ENCODE results near the gene ATP2A3. TPM values are rescaled to one million over a fixed set of nuclear protein-coding genes. Genes with fewer than 3 reads are reported as not detected.

The ATP2A3 gene
- total RNA-seq, 1 donor from 2014 or later = 36.3 TPM

DNA sequence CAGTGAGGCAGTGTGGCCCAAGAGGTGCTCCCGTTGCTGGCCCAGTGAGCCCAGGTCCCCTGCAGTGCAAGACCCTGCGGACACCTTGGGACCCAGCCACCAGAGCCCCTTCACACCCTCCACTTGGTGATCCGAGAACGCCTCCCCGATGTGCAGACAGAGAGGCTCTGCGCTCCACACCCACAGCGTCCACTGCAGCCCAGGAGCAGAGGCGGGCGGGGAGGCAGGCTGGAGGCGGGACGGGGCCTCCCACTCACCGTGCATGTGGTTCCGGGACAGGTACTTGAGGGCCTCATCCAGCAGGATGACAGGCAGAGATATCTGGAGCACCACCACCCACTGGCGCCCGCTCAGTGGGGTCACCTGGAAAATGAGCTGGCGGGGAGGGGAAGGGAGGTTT lies 35.8 kb downstream of the ATP2A3 start:
- no peak for DNase-seq (ENCODE audit: low spot score)

DNA sequence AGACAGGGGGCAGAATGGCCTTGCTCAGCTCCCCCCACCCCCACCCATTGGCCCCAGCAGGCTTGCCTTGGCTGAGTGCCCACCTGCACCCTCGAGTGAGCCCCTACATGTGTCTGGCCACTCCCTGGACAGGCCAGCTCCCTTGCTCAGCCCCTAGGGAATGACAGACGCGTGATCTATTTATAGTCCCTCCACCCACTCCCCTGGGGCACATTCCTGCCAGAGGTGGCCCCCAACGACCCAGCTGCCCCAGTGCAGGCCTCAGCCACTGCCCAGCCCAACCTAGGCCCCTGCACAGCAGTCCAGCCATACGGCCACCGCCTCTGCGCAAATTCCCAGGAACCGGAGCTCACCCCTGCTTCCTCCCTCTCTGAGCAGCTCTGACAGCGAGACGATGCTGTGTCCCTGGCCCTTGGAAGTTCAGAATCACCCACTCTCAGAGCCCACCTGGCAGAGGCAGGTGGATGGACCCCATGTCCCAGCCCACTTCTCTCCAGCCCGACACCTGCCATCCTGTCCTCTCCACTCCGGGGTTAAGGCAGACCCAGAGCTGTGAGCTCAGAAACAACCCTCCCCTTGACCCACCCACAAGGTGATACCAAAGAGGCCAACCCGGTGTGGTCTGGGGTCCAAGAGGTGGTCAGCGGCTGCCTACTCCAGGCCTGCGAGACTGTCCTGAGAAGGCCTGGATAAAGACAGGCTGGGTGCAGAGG lies 36.5 kb downstream of the ATP2A3 start:
- no peak for DNase-seq (ENCODE audit: low spot score)

DNA sequence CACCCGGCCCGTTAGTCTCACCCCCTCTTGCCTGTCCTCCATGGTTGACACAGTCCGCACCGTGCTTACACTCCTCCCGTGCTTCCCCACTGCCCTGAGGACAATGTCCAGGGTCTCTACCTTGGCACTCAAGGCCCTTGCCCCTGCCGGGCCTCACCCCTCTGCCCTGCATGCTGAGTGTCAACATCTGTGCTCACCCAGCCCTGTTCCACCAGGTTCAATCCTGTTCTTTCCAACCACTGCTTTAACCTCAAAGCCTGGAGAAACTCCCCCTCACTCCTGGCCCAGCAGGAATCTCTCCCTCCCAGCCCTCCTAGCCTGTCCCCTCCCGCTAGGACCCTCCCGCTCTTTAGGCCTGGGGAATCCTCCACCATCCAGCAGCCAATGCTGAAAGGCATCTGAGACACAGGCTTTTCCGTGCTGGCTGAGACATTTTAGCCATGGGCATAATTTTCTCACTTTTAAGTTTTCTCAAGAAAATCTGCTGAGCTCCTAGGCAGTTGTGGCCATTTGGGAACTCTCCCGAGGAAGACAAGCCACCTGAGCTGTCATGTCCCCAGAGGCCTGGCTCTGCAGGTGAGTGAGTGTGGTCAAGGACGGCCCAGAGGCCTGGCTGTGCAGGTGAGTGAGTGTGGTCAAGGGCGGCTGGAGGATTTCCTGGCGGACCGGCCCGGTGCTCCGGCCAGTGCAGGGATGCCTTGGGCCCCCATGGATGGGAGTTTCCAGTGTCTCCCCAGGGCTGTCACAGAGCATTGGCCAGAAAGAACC lies 37.2 kb downstream of the ATP2A3 start:
- DNase-seq (ENCODE audit: low spot score) = no peak

DNA sequence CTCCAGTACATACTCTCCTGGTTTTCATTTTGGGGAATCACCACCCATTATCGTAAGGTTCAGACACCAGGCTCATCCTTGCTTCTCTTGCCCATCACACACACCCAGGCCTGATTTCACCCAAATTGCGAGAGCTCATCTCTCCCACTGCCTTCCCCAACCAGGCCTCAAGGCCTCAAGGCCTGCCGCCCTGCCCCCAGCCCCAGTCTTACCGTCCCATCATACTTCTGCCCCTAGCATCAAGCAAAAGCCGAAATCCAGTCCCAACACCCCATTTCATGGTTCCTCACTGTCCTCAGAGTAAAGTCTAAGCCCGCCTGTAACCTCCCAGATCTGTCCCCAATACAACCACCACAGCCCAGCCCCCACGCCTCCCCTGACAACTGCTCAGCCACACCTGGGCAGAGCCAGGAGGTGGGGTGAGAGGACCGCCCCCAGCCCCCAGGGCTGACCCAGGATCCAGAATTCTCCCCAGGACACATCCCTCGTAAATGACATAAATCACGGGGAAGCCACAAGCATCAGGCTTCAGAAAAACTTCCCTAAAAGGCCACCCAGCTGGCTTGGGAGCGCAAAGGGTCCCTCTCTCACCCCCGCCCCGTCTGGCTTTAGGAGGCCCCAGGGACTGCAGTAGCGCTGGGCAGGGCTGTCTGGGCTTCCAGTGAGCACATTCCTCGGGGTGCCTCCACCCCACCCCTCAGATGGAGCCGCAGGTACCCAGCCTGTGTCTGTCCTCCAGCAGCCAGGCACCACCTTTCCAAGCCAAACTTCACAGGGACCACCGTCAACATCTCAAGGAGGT lies 38.4 kb downstream of the ATP2A3 start:
- DNase-seq (ENCODE audit: low spot score) = no peak

DNA sequence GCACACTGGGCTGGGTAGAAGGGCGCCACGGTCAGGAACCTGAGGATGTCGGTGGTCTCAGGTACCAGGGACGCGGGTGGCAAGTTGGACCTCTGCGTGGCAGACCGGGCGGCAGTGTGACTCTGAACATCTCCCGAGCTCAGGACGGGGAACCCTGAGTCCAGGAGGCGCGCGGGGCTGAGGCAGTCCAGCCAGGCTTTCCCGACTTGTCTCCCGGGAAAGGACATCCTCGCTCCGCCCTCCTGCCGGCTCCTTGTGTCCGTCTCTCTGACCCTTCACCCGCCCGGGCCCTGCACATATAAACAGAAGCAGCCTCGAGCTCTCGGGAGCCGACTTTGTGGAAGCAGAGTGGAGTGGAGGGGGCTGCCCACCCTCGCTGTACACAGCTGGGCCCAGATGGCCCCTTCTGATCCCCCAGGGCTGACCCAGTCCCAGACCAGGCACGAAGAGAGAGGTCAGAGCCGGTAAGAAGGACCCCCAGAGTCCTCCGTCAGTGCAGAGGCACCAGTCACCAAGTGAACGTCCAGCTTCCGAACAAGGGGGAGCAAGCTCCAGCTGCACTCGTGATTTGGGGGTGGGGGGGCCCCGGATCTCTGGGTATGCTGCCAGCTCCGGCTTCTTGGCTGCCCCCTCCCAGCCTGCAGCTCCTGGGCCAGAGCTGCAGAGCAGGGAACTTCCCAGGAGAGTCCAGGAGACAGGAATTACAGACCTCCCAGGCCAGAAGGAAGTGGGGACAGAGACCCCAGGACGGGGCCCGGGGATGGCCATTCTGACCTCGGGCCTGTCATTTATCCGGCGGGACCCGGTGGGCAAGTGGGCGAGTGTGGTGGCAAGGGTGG lies 39.5 kb downstream of the ATP2A3 start:
- DNase-seq (ENCODE audit: low spot score) = no peak

DNA sequence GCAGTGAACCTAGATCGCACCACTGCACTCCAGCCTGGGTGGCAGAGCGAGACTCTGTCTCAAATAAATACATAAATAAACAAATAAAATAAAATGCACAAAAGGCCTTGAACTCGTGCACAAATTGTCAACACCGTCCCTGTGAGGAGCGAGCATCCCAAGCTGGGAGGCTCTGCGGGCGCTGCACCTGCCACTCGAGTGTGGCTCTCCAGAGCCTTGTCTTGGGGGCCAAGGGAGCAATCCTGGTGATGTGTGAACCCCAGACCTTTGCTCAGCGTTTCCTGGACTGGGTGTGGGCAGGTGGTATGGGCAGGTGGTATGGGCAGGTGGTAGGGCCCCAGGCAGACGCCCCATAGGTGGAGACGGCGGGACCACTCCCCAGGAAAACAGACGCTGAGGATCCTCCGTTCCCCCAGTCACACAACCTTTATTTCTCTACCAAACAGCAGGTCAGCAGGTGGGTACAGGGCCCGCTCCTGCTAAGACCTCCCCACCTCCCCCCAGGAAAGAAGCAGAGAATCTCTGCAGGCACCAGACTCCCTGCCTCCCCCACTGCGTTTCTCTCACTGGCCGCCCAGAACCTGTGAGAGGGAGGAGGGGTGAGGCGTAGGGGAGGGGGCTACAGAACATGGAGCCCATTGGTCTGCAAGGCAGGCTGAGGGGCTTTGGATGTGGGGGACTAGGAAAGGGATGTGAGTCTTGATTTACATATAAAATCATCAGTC lies 40.6 kb downstream of the ATP2A3 start:
- no peak for DNase-seq (ENCODE audit: low spot score)

DNA sequence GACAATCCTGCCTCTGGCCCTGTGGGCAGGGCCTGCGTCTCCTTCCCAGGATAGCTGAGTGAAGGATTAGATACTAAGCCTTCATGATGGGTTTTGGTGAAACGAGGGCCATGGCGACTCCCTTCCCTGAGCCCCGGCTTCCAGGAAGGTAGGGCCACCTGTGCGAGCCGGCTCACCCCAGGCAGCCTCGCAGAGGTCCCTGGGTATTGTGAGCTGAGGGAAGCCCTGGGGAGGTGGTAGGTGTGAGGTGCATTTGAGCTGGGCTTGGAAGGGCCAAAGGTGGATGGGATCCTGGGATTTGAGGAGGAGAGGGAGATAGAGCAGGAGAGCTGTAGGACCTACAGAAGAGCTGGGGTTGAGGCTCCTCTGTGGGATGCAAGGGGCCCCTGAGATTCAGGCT lies 41.5 kb downstream of the ATP2A3 start:
- DNase-seq (ENCODE audit: low spot score) = no peak

DNA sequence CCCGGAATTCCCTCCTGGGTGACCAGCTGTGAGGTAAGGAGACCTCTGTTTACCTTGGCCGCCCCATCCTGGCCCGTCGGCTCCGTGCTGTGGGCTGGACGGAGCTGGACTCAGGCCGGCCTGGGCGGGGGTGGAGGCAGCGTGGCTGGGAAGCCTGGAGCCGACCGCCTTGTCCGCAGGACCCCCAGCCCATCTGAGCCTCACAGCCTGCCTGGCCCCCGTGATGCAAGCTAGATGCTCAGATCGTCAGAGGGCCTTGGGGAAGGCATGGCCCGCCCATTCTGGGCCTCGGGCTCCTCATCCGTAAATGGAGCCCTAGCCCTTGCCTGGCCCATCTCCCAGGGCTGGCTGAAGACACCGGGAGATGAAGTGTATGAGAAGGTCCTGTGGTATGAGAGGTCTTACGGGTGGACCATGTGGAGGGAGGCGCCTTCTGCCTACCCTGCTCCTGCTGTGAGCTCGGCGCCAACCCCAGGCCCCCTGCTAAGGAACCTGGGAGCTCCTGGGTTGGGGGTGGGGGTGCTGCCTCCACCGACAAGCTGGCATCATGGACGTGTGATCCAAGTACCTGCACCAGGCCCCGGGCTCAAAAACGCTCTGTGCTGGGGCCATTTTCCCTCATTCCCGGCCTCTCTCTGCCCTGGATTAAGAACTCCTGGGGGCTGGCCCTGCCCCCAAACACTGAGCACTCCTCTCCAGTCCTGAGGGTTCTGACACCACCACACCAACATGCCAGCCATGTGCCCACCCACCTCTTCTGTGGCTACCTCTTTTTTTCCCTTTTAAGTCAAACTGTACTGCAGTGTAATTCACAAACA lies 42.5 kb downstream of the ATP2A3 start:
- no peak for DNase-seq (ENCODE audit: low spot score)

DNA sequence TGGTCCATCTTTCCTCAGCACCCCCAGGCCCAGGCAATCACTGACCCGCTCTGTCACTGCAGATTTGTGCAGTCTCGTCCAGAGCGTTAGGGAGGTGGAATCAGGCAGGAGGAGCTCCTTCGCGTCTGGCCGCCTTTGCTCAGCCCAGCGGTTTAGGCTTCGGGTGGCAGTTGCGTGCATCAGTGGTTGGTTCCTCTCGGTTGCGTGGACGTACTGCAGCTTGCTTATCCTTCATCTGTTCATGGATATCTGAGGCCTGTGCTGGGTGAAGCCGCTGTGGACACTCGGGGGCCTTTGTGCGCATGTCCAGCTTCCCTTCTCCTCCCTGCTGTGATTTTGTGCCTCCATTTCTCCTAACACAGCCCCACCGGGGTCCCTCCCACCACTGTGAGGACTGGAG lies 43.2 kb downstream of the ATP2A3 start:
- DNase-seq (ENCODE audit: low spot score) = no peak

DNA sequence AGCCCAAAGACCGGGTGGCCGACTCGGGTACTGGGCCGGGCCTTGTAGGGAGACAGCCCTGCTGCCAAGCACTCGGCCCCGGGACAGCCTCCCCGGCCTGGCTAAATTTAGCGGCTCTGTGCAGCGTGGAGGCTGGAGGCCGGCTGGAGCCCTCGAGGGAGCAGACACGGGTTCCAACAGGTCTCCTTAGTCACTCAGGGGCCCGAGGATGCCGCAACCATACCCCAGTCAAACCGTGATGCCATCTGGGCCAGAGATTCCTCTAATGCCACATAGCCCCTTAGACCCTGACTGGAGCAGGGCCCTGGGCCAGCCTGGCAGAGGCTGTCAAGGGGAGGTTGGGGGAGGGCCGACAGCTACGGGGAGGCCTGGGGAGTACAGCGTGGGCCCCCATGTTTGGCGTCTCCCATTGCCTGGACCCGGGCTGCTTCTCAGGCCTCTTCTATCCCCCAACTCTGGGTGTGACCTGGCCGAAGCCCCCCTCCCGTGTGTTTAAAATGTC lies 45.1 kb downstream of the ATP2A3 start:
- peak; percentile 76 for DNase-seq (ENCODE audit: low spot score)

DNA sequence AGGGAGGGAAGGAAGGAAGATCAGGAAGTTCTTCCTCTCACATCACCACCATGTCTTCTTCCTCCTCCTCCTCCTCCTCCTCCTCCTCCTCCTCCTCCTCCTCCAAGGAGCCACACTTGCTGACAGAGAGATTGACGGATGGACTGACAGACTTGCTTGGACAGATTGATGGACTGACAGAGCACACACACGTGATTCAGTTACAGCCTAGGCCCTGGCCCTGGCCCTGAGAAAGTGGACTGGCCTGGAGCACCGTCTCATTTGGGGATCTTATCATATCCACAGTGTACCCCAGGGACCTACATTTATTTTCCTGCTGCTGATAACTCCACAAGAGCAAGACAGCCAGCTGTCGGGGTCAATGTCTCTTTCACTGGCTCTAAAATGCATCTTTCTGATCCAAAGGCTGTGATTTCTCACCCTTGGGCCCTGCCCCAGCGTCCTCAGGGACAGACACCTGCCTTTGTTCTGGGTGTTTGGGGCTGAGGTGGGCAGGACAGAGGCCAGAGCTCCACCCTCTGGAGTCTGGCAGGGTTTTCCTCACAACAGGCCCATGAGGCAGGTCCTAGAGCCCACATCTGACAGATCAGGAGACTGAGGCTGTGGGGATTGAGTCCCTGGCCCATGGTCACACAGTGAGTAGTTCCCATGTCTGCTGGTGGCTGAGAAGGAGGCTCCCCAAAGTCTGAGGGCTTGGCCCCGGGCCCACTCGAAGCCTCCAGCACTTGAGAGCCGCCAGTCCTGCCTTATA lies 45.7 kb downstream of the ATP2A3 start:
- DNase-seq (ENCODE audit: low spot score) = no peak

DNA sequence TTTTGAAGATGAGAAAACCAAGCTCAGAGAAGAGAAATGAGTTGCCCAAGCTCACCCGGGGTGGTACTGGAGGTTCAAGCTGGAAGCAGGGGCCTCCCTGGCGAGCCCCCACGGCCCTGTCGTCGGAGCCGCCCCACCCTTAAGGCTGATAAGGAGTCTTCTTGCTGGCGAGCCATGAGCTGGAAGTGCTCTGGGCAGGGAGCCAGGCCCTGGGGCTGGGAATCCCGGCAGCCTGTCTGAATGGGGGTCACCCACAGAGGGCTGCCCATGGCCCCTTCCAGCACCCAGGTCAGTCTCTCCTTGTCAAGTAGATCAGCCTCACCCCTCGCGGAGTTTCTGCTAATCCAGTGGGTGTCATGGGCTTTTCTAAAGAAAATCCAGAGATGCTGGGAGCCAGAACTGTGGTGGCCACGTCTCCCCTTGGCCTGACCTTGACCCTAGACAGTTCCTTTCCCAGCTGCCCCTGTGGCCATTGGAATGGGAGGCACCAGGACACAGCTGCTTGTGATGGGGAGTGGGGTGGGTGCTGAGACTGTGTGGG lies 46.8 kb downstream of the ATP2A3 start:
- DNase-seq (ENCODE audit: low spot score) = no peak

DNA sequence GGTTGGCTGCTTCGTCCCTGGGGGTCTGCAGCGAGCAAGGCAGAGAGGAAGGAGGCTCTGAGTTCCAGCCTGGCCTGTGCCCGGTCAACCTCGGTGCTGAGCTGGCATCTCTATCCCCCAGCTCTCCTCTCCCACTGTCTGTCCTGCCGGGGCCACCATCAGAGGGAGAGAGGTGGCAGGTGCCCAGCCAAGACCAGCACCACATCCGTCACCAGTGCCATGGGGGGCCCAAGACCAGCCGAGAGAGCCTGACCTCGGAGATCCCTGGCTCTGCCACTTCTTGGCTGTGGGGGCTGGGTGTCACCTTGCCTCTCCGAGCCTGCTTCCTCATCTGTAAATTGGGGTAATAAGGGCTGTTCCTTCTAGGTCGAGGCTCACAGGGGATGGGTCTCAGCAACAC lies 47.4 kb downstream of the ATP2A3 start:
- no peak for DNase-seq (ENCODE audit: low spot score)

DNA sequence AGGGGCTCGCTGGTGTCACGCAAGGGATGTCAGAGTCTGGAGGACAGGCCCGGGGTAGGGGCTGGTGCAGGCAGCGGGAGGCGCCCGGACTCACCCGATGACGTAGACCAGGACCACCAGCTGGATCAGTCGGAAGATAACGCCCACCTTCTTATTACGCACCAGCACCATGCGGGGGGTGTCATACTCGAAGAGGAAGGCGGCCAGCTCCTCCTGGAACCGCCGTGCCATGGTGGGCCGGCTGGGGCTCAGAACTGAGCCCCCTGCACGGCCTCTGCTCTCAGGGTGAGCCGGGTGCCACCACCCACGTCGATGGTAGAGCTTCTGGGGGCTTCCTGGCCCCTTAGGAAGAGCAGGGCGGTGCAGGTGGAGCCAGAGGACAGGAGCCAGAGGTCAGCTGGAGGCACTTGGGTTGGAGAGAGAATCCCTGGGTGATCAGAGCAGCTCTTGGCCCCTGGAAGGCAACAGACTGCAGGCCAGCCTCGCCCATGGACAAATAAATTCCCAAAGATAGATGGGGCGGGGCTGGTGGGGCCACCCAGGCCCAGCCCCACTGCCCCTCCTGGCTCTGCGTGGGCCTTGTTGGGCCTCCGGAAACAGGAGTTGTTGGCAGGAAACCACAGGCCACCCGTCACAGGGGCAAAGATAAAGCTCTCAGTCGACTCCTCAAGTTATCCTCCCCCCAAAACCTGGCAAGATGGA lies 48.1 kb downstream of the ATP2A3 start, which contains the start of gene P2RX1:
Gene P2RX1 (minus strand): TSS at position 471 of the 702 bp plus-strand sequence. CDS start 240 bp downstream, at position 231.
- peak; percentile 77 for DNase-seq (ENCODE audit: low spot score)

DNA sequence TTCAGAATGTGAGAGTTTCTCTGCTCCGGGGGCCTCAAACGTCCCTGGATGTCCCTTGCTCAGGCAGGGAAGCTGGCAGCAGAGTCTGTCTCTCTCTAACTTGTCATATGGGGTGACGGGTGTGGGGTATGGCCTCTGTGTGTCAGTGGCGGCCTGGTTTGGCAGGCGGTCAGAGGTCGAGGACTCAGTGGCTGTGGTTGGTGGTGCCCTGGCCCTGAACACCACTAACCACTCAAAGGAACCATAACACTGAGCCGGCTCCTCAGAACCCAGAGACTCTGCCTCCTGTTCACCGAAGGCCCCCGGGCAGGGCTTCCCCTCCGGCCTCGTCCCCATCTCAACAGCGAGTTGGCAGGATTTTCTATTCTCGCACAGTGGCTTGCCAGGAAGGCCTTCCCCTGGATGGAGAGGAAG lies 48.6 kb downstream of the ATP2A3 start:
- DNase-seq (ENCODE audit: low spot score) = no peak

DNA sequence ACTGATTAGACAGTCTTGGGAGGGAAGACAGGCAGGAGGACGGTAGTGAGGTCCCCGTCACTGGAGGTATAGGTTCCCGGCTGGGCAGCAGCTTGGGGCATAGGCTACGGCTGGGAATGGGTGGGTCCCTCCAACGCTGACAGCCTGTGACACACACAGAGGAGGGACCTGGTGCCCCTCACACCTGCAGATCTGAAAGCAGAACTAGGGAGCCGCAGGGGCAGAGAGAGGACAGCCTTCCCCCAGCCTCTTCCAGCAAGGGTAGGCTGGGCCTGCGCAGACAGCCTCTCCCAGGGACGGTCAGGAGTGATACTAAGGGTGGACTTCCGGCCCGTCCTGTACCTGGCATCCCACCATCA lies 49.9 kb downstream of the ATP2A3 start:
- no peak for DNase-seq (ENCODE audit: low spot score)

DNA sequence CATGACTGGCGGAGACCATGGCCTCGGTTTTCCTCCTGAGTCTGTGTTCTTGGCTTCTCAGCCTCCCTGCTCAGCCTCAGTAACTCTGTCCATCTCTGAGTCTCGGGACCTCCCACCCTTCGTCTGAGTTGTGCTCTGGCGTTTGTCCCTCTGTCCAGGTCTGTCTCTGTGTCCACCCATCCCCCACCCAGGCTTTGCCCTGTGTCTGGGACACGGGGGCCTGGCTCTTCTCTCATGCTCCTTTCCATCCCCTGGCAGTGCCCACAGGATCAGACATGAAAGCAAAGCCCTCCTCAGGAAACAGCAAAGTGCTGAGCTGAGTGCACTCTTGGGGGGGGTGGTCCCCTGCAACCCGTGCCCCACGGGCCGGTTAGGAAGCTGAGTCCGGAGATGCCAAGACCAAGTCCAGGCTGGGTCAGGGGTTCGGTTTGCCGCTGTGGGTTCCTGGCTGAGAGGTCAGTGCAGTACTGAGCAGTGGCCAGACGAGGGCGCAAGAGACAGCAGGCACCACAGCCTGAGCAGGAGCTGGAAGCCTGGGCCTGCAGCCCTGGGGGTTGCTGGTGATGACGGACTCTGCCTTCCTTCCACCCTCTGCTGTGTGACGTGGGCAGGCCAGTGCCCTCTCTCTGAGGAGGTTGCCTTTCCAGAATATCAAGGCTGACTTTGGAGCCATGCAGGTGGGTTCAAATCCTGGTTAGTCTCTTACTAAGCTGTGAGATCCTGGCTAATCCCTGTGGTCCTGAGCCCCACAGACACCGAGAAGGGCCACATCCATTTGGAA lies 50.5 kb downstream of the ATP2A3 start:
- peak; percentile 83 for DNase-seq (ENCODE audit: low spot score)

Measured in ureter (tissue), 1 donor.